ENCODE data around the gene EEFSEC. TPM values are rescaled to one million over a fixed set of nuclear protein-coding genes. Genes with fewer than 3 reads are reported as not detected.

The EEFSEC gene
- total and polyA plus RNA-seq, 2 of the 8 experiments (the other 6 are each of a cell fraction or from before 2014, with no cell fraction given) = 13.1 to 19.8 TPM

DNA sequence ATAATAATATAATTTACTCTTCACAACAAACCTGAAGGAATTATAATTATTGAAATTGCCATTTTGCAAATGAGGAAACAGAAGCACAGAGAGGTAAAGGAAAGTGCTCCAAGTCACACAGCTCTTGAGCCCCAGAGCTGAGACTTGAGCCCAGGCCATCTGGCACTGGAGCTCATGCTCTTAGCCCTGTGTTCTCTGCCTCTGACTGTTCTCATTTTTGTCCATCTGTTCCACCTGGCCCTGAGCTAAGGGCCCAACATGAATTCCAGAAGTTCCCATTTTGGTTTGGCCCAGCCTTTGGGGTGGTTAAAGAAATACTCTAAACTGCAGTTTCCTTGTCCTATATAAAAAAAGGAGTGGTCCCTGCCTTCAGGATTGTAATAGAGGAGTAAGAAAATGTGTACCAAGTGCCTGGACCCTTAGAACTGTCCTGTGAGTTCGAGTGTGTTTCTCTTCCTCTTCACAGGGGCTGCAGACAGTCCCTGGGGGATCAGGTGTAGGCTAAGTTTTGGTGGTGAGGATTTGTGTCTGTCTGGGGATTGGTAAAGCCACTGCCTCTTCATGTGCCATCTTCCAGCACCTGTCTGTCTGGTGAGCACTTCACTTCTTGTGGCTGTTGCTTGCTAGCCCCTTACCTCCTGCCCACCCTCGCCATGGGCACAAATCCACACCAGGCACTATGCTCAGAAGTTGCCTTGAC lies 221.6 kb downstream of the EEFSEC start (continued):
- TF ChIP-seq EP300 (IDR thresholded peaks at IDR 0.05; ENCODE audit: borderline replicate concordance in 1 of 2, low read depth in 2 of 2, low read length in 2 of 2) = no peak
- TF ChIP-seq, protein P1, sequence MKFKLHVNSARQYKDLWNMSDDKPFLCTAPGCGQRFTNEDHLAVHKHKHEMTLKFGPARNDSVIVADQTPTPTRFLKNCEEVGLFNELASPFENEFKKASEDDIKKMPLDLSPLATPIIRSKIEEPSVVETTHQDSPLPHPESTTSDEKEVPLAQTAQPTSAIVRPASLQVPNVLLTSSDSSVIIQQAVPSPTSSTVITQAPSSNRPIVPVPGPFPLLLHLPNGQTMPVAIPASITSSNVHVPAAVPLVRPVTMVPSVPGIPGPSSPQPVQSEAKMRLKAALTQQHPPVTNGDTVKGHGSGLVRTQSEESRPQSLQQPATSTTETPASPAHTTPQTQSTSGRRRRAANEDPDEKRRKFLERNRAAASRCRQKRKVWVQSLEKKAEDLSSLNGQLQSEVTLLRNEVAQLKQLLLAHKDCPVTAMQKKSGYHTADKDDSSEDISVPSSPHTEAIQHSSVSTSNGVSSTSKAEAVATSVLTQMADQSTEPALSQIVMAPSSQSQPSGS (IDR thresholded peaks at IDR 0.05; ENCODE audit: low read length) = no peak
